HG02973 (cell line): ENCODE data around the gene RFWD3.
"Not testable (repeated sequence)": the region's sequence is repeated elsewhere in the genome, so short reads cannot be mapped to it uniquely, and the experiment has no call there.

ENCODE experiments used
- ATAC-seq: cut with Tn5 transposase; IDR thresholded peaks from one replicate; pipeline ENCODE4 v1.9.1; 2021; ENCODE audit warnings: moderate library complexity; ENCODE audit not compliant: unreplicated experiment

The RFWD3 gene

GRCh38 chr16:74666010-74666421, 661 bp downstream of the RFWD3 start:
- ATAC-seq = no peak

- ATAC-seq = no peak
Measured at GRCh38 chr16:74661064-74661463, 5.6 kb downstream of the RFWD3 start.

GRCh38 chr16:74660383-74660782, 6.3 kb downstream of the RFWD3 start:
- ATAC-seq = no peak

- no peak for ATAC-seq
Measured at GRCh38 chr16:74659041-74659440, 7.6 kb downstream of the RFWD3 start.

- ATAC-seq = no peak
Measured at GRCh38 chr16:74657870-74658642, 8.6 kb downstream of the RFWD3 start.

GRCh38 chr16:74654536-74655050, 12.1 kb downstream of the RFWD3 start:
- no peak for ATAC-seq

- not testable (repeated sequence) for ATAC-seq
Measured at GRCh38 chr16:74652883-74653282, 13.8 kb downstream of the RFWD3 start.

GRCh38 chr16:74652249-74652648, 14.4 kb downstream of the RFWD3 start:
- ATAC-seq = no peak

GRCh38 chr16:74651841-74652240, 14.8 kb downstream of the RFWD3 start:
- ATAC-seq = no peak

GRCh38 chr16:74650966-74651567, 15.6 kb downstream of the RFWD3 start:
- no peak for ATAC-seq

- no peak for ATAC-seq
Measured at GRCh38 chr16:74649839-74650504, 16.7 kb downstream of the RFWD3 start.

GRCh38 chr16:74641969-74642368, 24.7 kb downstream of the RFWD3 start:
- no peak for ATAC-seq

GRCh38 chr16:74637742-74638453, 28.8 kb downstream of the RFWD3 start:
- ATAC-seq = no peak

- ATAC-seq = no peak
Measured at GRCh38 chr16:74635303-74635702, 31.4 kb downstream of the RFWD3 start.

GRCh38 chr16:74633686-74634085, 33.0 kb downstream of the RFWD3 start:
- no peak for ATAC-seq

GRCh38 chr16:74627506-74628220, 39.0 kb downstream of the RFWD3 start:
- ATAC-seq = no peak

GRCh38 chr16:74626741-74627416, 39.8 kb downstream of the RFWD3 start:
- ATAC-seq = no peak

GRCh38 chr16:74625500-74626350, 41.0 kb downstream of the RFWD3 start:
- ATAC-seq = no peak

- no peak for ATAC-seq
Measured at GRCh38 chr16:74623839-74624235, 42.8 kb downstream of the RFWD3 start.
